Endothelial cell of umbilical vein (primary cell): ENCODE measurements around the gene ADARB2. TPM values are rescaled to one million over a fixed set of nuclear protein-coding genes. Genes with fewer than 3 reads are reported as not detected.

Source experiments
- BruUV-seq: library from RNA; stranded (reverse); fragments of 400-500 nt; replicated peaks from 2 replicates; lab custom pipeline; 2021; lab: Mats Ljungman, UMichigan
- CTCF ChIA-PET: fragments of 300-600, 350-600 bp; sonication (Branson Sonifier 250); formaldehyde crosslinking; loops from one replicate; lab custom pipeline; 2021; ENCODE audit warnings: antibody characterized with exemption, inconsistent platforms; lab: Charles Lee
- POLR2A ChIA-PET: fragments of 300-600, 350-600 bp; sonication (Branson Sonifier 250); formaldehyde crosslinking; loops from one replicate; lab custom pipeline; 2021; ENCODE audit warnings: antibody characterized with exemption, inconsistent platforms; lab: Charles Lee
- DNase-seq: peaks from one replicate; pipeline ENCODE4 v3.0.0-alpha.2; 2011; ENCODE audit warnings: low read depth, low spot score
- FAIRE-seq: peaks from 2 replicates; lab custom pipeline; 2011; peaks lifted over from hg19 to GRCh38; lab: Jason Lieb, UNC
- H2AFZ ChIP-seq: 2 replicates; pipeline ENCODE4 v1.6.0; 2012; ENCODE audit warnings: low read depth, low read length, control low read depth, inconsistent platforms
- H3K27ac ChIP-seq: 2 replicates; pipeline ENCODE4 v1.5.1; 2011; ENCODE audit warnings: low read depth, mild to moderate bottlenecking, control low read depth, low read length, moderate library complexity; ENCODE audit not compliant: insufficient read depth
- H3K27me3 ChIP-seq, 2 experiments: 2 replicates each; pipeline versions ENCODE4 v1.6.0 to v1.6.1; 2011; ENCODE audit warnings: low read length in 2 of 2, mixed read lengths in 1 of 2; ENCODE audit not compliant: control insufficient read depth in 2 of 2, insufficient read depth in 2 of 2
- H3K36me3 ChIP-seq, 2 experiments: 2 replicates in 1 of 2; 3 replicates in 1 of 2; pipeline ENCODE4 v1.5.1; 2011; ENCODE audit warnings: low read length in 2 of 2, mild to moderate bottlenecking in 1 of 2, moderate library complexity in 1 of 2; ENCODE audit not compliant: control insufficient read depth in 2 of 2, insufficient read depth in 2 of 2; ENCODE audit errors: extremely low read depth in 1 of 2
- H3K4me1 ChIP-seq: 3 replicates; pipeline ENCODE4 v1.5.1; 2011; ENCODE audit warnings: mild to moderate bottlenecking, low read length; ENCODE audit not compliant: control insufficient read depth, insufficient read depth; ENCODE audit errors: extremely low read depth
- H3K4me2 ChIP-seq: 2 replicates; pipeline ENCODE4 v1.6.1; 2011; ENCODE audit warnings: low read length, control low read depth, mixed read lengths; ENCODE audit not compliant: insufficient read depth
- H3K4me3 ChIP-seq, 3 experiments: fragments of 200-600 bp in 1 of 3; sonication (generic), shearing (Covaris generic) in 1 of 3; replicated peaks in 1 of 3; 2 replicates each; pipeline ENCODE4 v1.5.1; 2011 to 2016; ENCODE audit warnings: control low read depth in 3 of 3, low read length in 3 of 3, mild to moderate bottlenecking in 2 of 3, inconsistent platforms in 1 of 3, low read depth in 1 of 3, moderate library complexity in 1 of 3; ENCODE audit not compliant: insufficient read depth in 1 of 3
- H3K79me2 ChIP-seq: 2 replicates; pipeline ENCODE4 v1.6.0; 2012; ENCODE audit warnings: low read length, inconsistent platforms; ENCODE audit not compliant: control insufficient read depth, insufficient read depth
- H3K9ac ChIP-seq: replicated peaks from 2 replicates; pipeline ENCODE3; 2011; ENCODE audit warnings: low read length, control low read depth; ENCODE audit not compliant: insufficient read depth; ENCODE audit errors: extremely low read depth
- H3K9me1 ChIP-seq: replicated peaks from 3 replicates; pipeline ENCODE4 v1.6.0; 2011; ENCODE audit warnings: mild to moderate bottlenecking, low read length; ENCODE audit not compliant: control insufficient read depth, insufficient read depth; ENCODE audit errors: extremely low read depth
- H3K9me3 ChIP-seq: replicated peaks from 2 replicates; pipeline ENCODE4 v1.5.1; 2012; ENCODE audit warnings: low read length, inconsistent platforms; ENCODE audit not compliant: control insufficient read depth, insufficient read depth
- H4K20me1 ChIP-seq: replicated peaks from 2 replicates; pipeline ENCODE3; 2011; ENCODE audit warnings: mild to moderate bottlenecking, low read length; ENCODE audit not compliant: control insufficient read depth, insufficient read depth; ENCODE audit errors: extremely low read depth
- EZH2 ChIP-seq: IDR thresholded peaks from 2 replicates; pipeline ENCODE4 v1.6.1; 2012; ENCODE audit warnings: borderline replicate concordance, low read depth, mild to moderate bottlenecking, moderate library complexity, low read length, inconsistent platforms; ENCODE audit not compliant: severe bottlenecking
- FOS ChIP-seq: IDR thresholded peaks from 2 replicates; pipeline ENCODE4 v1.6.1; 2011; ENCODE audit warnings: mild to moderate bottlenecking, low read length, moderate library complexity, borderline replicate concordance; ENCODE audit not compliant: insufficient read depth
- GATA2 ChIP-seq: IDR thresholded peaks from 2 replicates; pipeline ENCODE4 v1.7.0; 2011; ENCODE audit warnings: low read depth, mild to moderate bottlenecking, moderate library complexity, mixed read lengths, low read length; ENCODE audit not compliant: insufficient read length, insufficient read depth
- JUN ChIP-seq: IDR thresholded peaks from 2 replicates; pipeline ENCODE4 v1.6.1; 2011; ENCODE audit warnings: borderline replicate concordance, low read depth; ENCODE audit not compliant: insufficient read length, insufficient read depth
- MYC ChIP-seq: IDR thresholded peaks from one replicate; pipeline ENCODE4 v1.6.1; 2011; ENCODE audit warnings: mild to moderate bottlenecking, low read depth, low read length
- POLR2A ChIP-seq: IDR thresholded peaks from 2 replicates; pipeline ENCODE4 v1.6.1; 2012; ENCODE audit warnings: low read depth, mild to moderate bottlenecking, control low read depth, low read length
- POLR2AphosphoS5 ChIP-seq: IDR thresholded peaks from 2 replicates; pipeline ENCODE4 v1.6.1; 2012; ENCODE audit warnings: low read depth, mild to moderate bottlenecking, control low read depth, low read length, moderate library complexity; ENCODE audit not compliant: insufficient read depth
- dilution Hi-C: fragments of 300-500 bp; cut with MboI; formaldehyde crosslinking; loops from one replicate; pipeline ENCODE4 v1.15.0; 2019; ENCODE audit warnings: low sequenced_read_pairs; ENCODE audit not compliant: extremely low pct_ligation_motif_present
- intact Hi-C: fragments of 100-400 bp; cut with micrococcal nuclease; formaldehyde crosslinking; loops from one replicate; pipeline ENCODE4 v1.10.0; 2022
- polyA plus RNA-seq, 4 experiments: library from polyadenylated mRNA; depleted of rRNA in 3 of 4; stranded (reverse) in 3 of 4; unstranded in 1 of 4; fragments of >200 nt; gene quantifications; 2 replicates each; pipeline versions ENCODE4 v1.2.1 to v1.2.3, GENCODE V29; 2011 to 2012; ENCODE audit warnings: missing spikeins in 1 of 4
- total RNA-seq: library from RNA; stranded (reverse); gene quantifications from 2 replicates; pipeline ENCODE4 v1.2.3, GENCODE V29; 2021
- TF ChIP-seq, protein P1 (sequence below), 2 donors: IDR thresholded peaks; 1 replicate in 1 of 2; 2 replicates in 1 of 2; pipeline ENCODE4 v1.5.1; 2011; ENCODE audit warnings: low read length in 2 of 2, mild to moderate bottlenecking in 2 of 2, moderate library complexity in 2 of 2, control low read depth in 1 of 2, inconsistent platforms in 1 of 2, low read depth in 1 of 2; ENCODE audit not compliant: insufficient read depth in 1 of 2; ENCODE audit errors: extremely low read depth in 1 of 2
- TF ChIP-seq, protein P2 (sequence below): IDR thresholded peaks from 2 replicates; pipeline ENCODE4 v1.6.1; 2011; ENCODE audit not compliant: insufficient read depth, insufficient read length

ADARB2 gene
- total and polyA plus RNA-seq, 2 donors (not counting 3 experiments of a cell fraction or from before 2014, with no cell fraction given), result not detected

DNA sequence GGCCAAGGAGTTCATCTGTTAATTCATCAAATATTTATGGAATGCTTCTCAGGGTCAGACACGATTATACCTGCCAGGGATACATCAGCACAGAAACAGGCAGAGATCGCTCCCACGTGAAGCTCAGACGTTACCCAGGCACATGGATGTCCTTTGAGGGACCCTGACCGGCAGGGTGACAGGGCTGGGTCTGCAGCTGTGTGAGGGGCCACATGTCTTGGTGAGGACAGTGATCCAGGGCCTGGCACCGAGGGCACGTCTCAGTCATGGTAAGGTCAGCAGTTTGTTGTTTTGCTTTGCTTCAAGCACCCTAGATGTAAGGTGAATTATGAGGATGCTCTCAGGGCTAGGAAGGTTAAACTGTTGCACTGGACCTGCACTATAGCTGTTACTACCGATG lies 453.2 kb downstream of the ADARB2 start:
- Histone ChIP-seq H3K4me3 (no peak overlapping the region), H3K27ac (no peak overlapping the region), H3K9me1 (no peaks in the 10 kb centered on the region), H3K36me3 (no peaks in the 10 kb centered on the region), H3K4me1 (no peaks in the 10 kb centered on the region), H2AFZ (no peak overlapping the region), H4K20me1 (no peaks in the 10 kb centered on the region), H3K4me2 (no peak overlapping the region), H3K27me3 (no peaks in the 10 kb centered on the region), H3K9ac (no peak overlapping the region), H3K79me2 (no peaks in the 10 kb centered on the region), H3K9me3 (no peaks in the 10 kb centered on the region)
- DNase-seq, result no peak
- dilution Hi-C loops, result no loop called here
- CTCF ChIA-PET, result no interaction called here
- no peak for FAIRE-seq
- POLR2A ChIA-PET, result no interaction called here
- no TSS peak for BruUV-seq
- TF ChIP-seq, protein P1, sequence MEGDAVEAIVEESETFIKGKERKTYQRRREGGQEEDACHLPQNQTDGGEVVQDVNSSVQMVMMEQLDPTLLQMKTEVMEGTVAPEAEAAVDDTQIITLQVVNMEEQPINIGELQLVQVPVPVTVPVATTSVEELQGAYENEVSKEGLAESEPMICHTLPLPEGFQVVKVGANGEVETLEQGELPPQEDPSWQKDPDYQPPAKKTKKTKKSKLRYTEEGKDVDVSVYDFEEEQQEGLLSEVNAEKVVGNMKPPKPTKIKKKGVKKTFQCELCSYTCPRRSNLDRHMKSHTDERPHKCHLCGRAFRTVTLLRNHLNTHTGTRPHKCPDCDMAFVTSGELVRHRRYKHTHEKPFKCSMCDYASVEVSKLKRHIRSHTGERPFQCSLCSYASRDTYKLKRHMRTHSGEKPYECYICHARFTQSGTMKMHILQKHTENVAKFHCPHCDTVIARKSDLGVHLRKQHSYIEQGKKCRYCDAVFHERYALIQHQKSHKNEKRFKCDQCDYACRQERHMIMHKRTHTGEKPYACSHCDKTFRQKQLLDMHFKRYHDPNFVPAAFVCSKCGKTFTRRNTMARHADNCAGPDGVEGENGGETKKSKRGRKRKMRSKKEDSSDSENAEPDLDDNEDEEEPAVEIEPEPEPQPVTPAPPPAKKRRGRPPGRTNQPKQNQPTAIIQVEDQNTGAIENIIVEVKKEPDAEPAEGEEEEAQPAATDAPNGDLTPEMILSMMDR (IDR thresholded peaks at IDR 0.05; ENCODE audit: extremely low read depth in 1 of 2, insufficient read depth in 1 of 2, low read depth in 1 of 2, low read length in 2 of 2), result no peak
- TF ChIP-seq FOS (no peak), GATA2 (no peak), EZH2 (no peak), JUN (no peak), MYC (no peak), POLR2AphosphoS5 (no peak), POLR2A (no peak)
- TF ChIP-seq, protein P2, sequence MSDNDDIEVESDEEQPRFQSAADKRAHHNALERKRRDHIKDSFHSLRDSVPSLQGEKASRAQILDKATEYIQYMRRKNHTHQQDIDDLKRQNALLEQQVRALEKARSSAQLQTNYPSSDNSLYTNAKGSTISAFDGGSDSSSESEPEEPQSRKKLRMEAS, result no peak
- intact Hi-C loops, result no loop called here
